GM23248 (cell line): ENCODE data around the gene RYR3. TPM values are rescaled to one million over a fixed set of nuclear protein-coding genes. Genes with fewer than 3 reads are reported as not detected.

Experiments used
- DNase-seq: peaks from one replicate; pipeline ENCODE4 v3.0.0-alpha.2; 2015
- H2AFZ ChIP-seq: fragments of 200-600 bp; sonication (generic); 2 replicates; pipeline ENCODE4 v1.6.1; 2016; ENCODE audit warnings: antibody characterized with exemption
- H3F3A ChIP-seq: fragments of 200-600 bp; sonication (generic); 2 replicates; pipeline ENCODE4 v1.6.1; 2016; ENCODE audit warnings: mild to moderate bottlenecking, antibody characterized with exemption, mixed run types; ENCODE audit not compliant: insufficient read depth
- H3K27ac ChIP-seq: fragments of 200-600 bp; sonication (generic); 2 replicates; pipeline ENCODE4 v1.5.1; 2016; ENCODE audit warnings: mild to moderate bottlenecking
- H3K27me3 ChIP-seq: fragments of 200-600 bp; sonication (generic); replicated peaks from 2 replicates; pipeline ENCODE4 v1.6.1; 2016; ENCODE audit warnings: mild to moderate bottlenecking; ENCODE audit not compliant: insufficient read depth
- H3K36me3 ChIP-seq: fragments of 200-600 bp; sonication (generic); 2 replicates; pipeline ENCODE4 v1.6.1; 2016; ENCODE audit warnings: low read depth, mild to moderate bottlenecking
- H3K4me1 ChIP-seq: fragments of 200-600 bp; sonication (generic); 2 replicates; pipeline ENCODE4 v1.6.1; 2016; ENCODE audit warnings: mild to moderate bottlenecking; ENCODE audit not compliant: insufficient read depth
- H3K4me2 ChIP-seq: fragments of 200-600 bp; sonication (generic); one replicate; pipeline ENCODE4 v1.6.1; 2016; ENCODE audit warnings: mild to moderate bottlenecking; ENCODE audit not compliant: unreplicated experiment
- H3K4me3 ChIP-seq: fragments of 200-600 bp; sonication (generic); 2 replicates; pipeline ENCODE4 v1.5.1; 2016; ENCODE audit warnings: mild to moderate bottlenecking
- H3K79me2 ChIP-seq: fragments of 200-600 bp; sonication (generic); 2 replicates; pipeline ENCODE4 v1.6.1; 2016; ENCODE audit warnings: mild to moderate bottlenecking; ENCODE audit not compliant: insufficient read depth
- H3K9ac ChIP-seq: fragments of 200-600 bp; sonication (generic); 2 replicates; pipeline ENCODE4 v1.6.1; 2016; ENCODE audit warnings: mild to moderate bottlenecking
- H3K9me2 ChIP-seq: fragments of 200-600 bp; sonication (generic); 2 replicates; pipeline ENCODE4 v1.6.1; 2016; ENCODE audit warnings: mixed run types, mild to moderate bottlenecking, moderate library complexity; ENCODE audit not compliant: insufficient read depth
- H3K9me3 ChIP-seq: fragments of 200-600 bp; sonication (generic); one replicate; pipeline ENCODE4 v1.6.1; 2017; ENCODE audit warnings: low read depth
- H4K20me1 ChIP-seq: fragments of 200-600 bp; sonication (generic); 2 replicates; pipeline ENCODE4 v1.6.0; 2016; ENCODE audit not compliant: insufficient read depth
- EZH2 ChIP-seq: fragments of 200-600 bp; sonication (generic); IDR thresholded peaks from 2 replicates; pipeline ENCODE4 v1.6.1; 2018; ENCODE audit warnings: antibody characterized with exemption, mild to moderate bottlenecking; ENCODE audit not compliant: insufficient read depth, poor library complexity, severe bottlenecking
- EZH2phosphoT487 ChIP-seq: fragments of 200-600 bp; sonication (generic); IDR thresholded peaks from 2 replicates; pipeline ENCODE4 v1.6.1; 2018; ENCODE audit warnings: antibody characterized with exemption, moderate library complexity, mild to moderate bottlenecking, low read depth; ENCODE audit not compliant: insufficient read depth
- WGBS, 2 experiments: methylation state at CpG; one replicate each; pipeline ENCODE4 v1.1.6; 2015 to 2017; ENCODE audit warnings: low lambda C conversion rate in 2 of 2, low coverage in 1 of 2; ENCODE audit errors: missing lambda C conversion rate in 2 of 2; 5-methylcytosine and 5-hydroxymethylcytosine counted together
- in situ Hi-C: fragments of 300-500 bp; cut with MboI; formaldehyde crosslinking; loops from 2 replicates; pipeline ENCODE4 v1.15.0; 2020
- polyA plus RNA-seq: library from polyadenylated mRNA; unstranded; fragments of >200 nt; fragmentation: Nextera tagmentation; extraction: Ambion mirVana; gene quantifications from 2 replicates; pipeline ENCODE4 v1.2.1, GENCODE V29; 2016
- total RNA-seq: library from RNA; depleted of rRNA; stranded (reverse); fragments of >200 nt; shearing (Covaris generic); gene quantifications from 2 replicates; pipeline ENCODE4 v1.2.3, GENCODE V29; 2014

The RYR3 gene
- total and polyA plus RNA-seq, 2 experiments from 2014 or later = 0.26 TPM; not detected in 1

DNA sequence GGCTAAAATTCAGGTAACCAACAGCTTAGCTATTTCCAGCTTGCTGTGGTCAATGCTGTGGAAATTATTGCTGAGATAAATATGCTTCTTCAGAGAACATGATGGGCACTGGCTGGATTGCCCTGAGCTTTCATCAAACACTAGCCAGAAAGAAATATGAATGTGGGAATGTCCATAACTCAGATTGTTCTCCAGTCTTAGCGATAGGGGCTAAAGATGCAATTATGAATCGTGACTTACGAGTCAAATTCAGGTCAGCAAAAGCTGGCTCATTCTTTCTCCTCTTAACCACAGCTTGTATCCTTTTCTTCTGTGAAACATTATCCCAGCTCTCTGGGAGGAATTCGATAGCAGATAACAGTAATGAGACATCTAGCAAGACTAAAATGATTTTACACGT lies 307.6 kb downstream of the RYR3 start:
- H3K27ac ChIP-seq = no peak overlapping the region
- H3F3A ChIP-seq = no peaks in the 10 kb centered on the region
- H3K4me3 ChIP-seq = no peak overlapping the region
- DNase-seq = no peak
- no peak overlapping the region for H3K4me2 ChIP-seq
- H3K9me2 ChIP-seq = no peaks in the 10 kb centered on the region
- no peak overlapping the region for H3K9ac ChIP-seq
- H4K20me1 ChIP-seq = no peaks in the 10 kb centered on the region
- H2AFZ ChIP-seq = no peak overlapping the region
- peaks cover 11% of the 10 kb centered on the region; the same call in 1 of the 2 replicates for H3K27me3 ChIP-seq
- H3K4me1 ChIP-seq = 0 out of 2 replicates have a peak, but pooled peaks cover 3% of the 10 kb centered on the region
- in situ Hi-C loops = no loop called here
- WGBS, 2 experiments = 18 to 27% methylated on average over 5 of the region's 5 CpGs
- H3K79me2 ChIP-seq = no peaks in the 10 kb centered on the region
- no peak for TF ChIP-seq EZH2phosphoT487
- no peak for TF ChIP-seq EZH2
- H3K36me3 ChIP-seq = no peaks in the 10 kb centered on the region
- H3K9me3 ChIP-seq = no peaks in the 10 kb centered on the region

DNA sequence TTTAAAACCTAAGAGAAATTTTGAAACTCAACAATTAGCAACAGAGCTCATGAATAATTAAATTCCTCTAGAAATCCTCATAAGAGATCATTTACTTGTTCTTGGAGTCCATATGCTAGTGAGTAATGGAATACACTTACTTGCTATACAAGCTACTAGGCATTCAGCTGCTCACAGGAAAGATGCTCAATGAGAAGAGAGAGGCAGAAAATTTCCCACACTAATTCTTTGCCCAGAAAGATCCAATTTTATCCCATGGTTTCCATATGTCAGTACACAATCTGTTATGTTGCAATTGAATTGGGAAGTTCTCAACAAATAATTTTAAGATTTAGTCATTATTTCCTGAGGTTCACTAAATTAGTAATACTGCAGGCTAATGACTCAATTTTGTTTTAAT lies 310.4 kb downstream of the RYR3 start:
- no peaks in the 10 kb centered on the region for H3K9me2 ChIP-seq
- H3K27me3 ChIP-seq = no peaks in the 10 kb centered on the region; the same call in 1 of the 2 replicates
- in situ Hi-C loops = no loop called here
- H3K4me2 ChIP-seq = no peak overlapping the region
- H3K9me3 ChIP-seq = no peaks in the 10 kb centered on the region
- TF ChIP-seq EZH2 (no peak), EZH2phosphoT487 (no peak)
- no peaks in the 10 kb centered on the region for H3K36me3 ChIP-seq
- no peak overlapping the region for H2AFZ ChIP-seq
- no peak overlapping the region for H3K9ac ChIP-seq
- no peaks in the 10 kb centered on the region for H3F3A ChIP-seq
- H4K20me1 ChIP-seq = no peaks in the 10 kb centered on the region
- 0 out of 2 replicates have a peak, but pooled peaks cover 3% of the 10 kb centered on the region for H3K4me1 ChIP-seq
- peak; percentile 59 for DNase-seq
- no peaks in the 10 kb centered on the region for H3K79me2 ChIP-seq
- no peak overlapping the region for H3K27ac ChIP-seq
- no peak overlapping the region for H3K4me3 ChIP-seq

DNA sequence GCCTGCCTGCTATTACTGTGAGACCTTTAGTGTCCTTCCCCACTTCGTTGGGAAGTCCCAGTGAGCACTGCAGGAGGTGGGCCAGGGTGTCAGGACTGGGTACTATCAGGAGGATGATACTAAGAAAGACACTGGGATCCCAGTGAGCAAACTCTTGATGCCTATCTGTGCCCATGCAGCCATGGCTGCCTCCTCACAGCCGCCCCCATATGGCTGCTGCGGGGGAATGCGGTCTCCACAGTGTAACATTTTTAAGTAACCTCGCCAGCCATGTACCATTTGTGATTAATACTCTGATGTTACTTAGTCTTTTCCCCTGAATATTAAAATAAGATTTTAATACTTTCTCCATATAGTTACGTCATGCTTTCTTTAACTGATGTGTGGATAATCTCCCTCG lies 312.2 kb downstream of the RYR3 start:
- Histone ChIP-seq H2AFZ (no peak overlapping the region), H3K9me3 (no peaks in the 10 kb centered on the region), H4K20me1 (no peaks in the 10 kb centered on the region), H3K36me3 (no peaks in the 10 kb centered on the region), H3K9me2 (no peaks in the 10 kb centered on the region), H3K27ac (no peak overlapping the region), H3K27me3 (peaks cover 6% of the 10 kb centered on the region; the same call in 1 of the 2 replicates), H3K79me2 (no peaks in the 10 kb centered on the region), H3K4me1 (0 out of 2 replicates have a peak, but pooled peaks cover 3% of the 10 kb centered on the region), H3K9ac (no peak overlapping the region), H3K4me3 (no peak overlapping the region), H3K4me2 (no peak overlapping the region), H3F3A (no peaks in the 10 kb centered on the region)
- TF ChIP-seq EZH2phosphoT487 (no peak), EZH2 (no peak)
- DNase-seq = no peak
- WGBS, 2 experiments = 67 to 75% methylated on average over 7 of the region's 7 CpGs
- in situ Hi-C loops = no loop called here

DNA sequence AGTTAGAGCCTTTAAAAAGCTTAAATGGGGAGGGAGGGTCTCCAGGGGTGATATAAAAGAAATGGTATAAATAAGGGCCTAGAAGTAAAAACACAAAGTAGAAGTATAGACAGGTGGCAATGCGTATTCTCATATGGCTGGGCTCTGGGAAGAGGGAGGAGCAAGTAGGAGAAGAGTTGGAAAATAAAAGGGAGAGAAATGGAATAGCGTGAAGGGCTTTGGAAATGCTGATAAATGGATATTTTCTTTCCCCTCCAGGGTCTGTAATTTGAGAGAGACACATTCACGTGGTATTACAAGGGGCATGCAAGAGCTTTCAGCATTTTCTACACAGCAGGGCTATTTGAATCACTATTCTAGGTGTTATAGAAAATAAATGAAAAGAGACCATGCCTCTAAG lies 313.7 kb downstream of the RYR3 start:
- Histone ChIP-seq H2AFZ (no peak overlapping the region), H3K4me1 (0 out of 2 replicates have a peak, but pooled peaks cover 3% of the 10 kb centered on the region), H3K9me2 (no peaks in the 10 kb centered on the region), H3F3A (no peaks in the 10 kb centered on the region), H4K20me1 (no peaks in the 10 kb centered on the region), H3K4me3 (no peak overlapping the region), H3K4me2 (no peak overlapping the region), H3K36me3 (no peaks in the 10 kb centered on the region), H3K79me2 (no peaks in the 10 kb centered on the region), H3K9me3 (no peaks in the 10 kb centered on the region), H3K27ac (no peak overlapping the region), H3K9ac (no peak overlapping the region), H3K27me3 (peaks cover 11% of the 10 kb centered on the region)
- WGBS, 2 experiments = 22 to 28% methylated on average over 3 of the region's 3 CpGs
- DNase-seq = no peak
- in situ Hi-C loops = no loop called here
- no peak for TF ChIP-seq EZH2
- no peak for TF ChIP-seq EZH2phosphoT487

DNA sequence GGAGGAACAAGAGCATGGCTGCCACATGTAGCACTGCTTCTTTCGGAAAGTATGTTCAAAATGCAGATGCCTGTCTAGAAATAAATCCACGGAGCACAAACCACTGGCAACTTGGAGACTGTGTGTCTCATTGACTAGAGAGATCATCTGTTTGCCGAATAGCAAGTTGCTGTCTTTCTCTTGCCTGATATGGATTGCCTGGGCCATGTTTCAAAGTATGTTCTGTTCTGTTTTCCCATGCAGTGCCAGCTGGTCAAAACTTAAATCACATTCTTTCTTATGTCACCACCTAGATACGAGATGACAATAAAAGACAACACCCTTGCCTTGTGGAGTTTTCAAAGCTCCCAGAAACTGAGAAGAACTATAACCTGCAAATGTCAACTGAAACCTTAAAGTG lies 318.9 kb downstream of the RYR3 start:
- Histone ChIP-seq H3K4me2 (no peak overlapping the region), H2AFZ (no peak overlapping the region), H3K9me3 (no peaks in the 10 kb centered on the region), H3F3A (no peaks in the 10 kb centered on the region), H3K4me3 (no peak overlapping the region), H4K20me1 (no peaks in the 10 kb centered on the region), H3K9me2 (no peaks in the 10 kb centered on the region), H3K27me3 (peaks cover 28% of the 10 kb centered on the region), H3K9ac (no peak overlapping the region), H3K36me3 (no peaks in the 10 kb centered on the region), H3K27ac (no peak overlapping the region), H3K79me2 (no peaks in the 10 kb centered on the region), H3K4me1 (no peaks in the 10 kb centered on the region)
- in situ Hi-C loops = no loop called here
- 1% methylated on average over 4 of the region's 4 CpGs for WGBS, 2 experiments
- DNase-seq = no peak
- TF ChIP-seq EZH2 (no peak), EZH2phosphoT487 (no peak)
